Activated CD4-positive, alpha-beta T cell treated with anti-CD3 and anti-CD28 coated beads for 36 hours (primary cell): ENCODE results near the gene KIF1A. TPM values are rescaled to one million over a fixed set of nuclear protein-coding genes. Genes with fewer than 3 reads are reported as not detected.

Experiments used
- ATAC-seq: fragments of 200-7000 bp; cut with Tn5 transposase; one replicate; pipeline ENCODE4 v1.10.0; 2021; ENCODE audit warnings: mild to moderate bottlenecking, moderate library complexity
- CTCF ChIA-PET: fragments of 350-600 bp; sonication (Branson Sonifier 250); formaldehyde crosslinking; loops from one replicate; lab custom pipeline; 2021; ENCODE audit warnings: antibody characterized with exemption; lab: Charles Lee
- POLR2A ChIA-PET: fragments of 350-600 bp; sonication (Branson Sonifier 250); formaldehyde crosslinking; loops from one replicate; lab custom pipeline; 2021; ENCODE audit warnings: antibody characterized with exemption, inconsistent platforms; lab: Charles Lee
- DNase-seq: peaks from one replicate; pipeline ENCODE4 v3.0.0-alpha.2; 2020
- H3K27ac Mint-ChIP-seq: one replicate; pipeline ENCODE4 v1.8.0; 2021; ENCODE audit warnings: mixed read lengths
- H3K27me3 Mint-ChIP-seq: one replicate; pipeline ENCODE4 v1.8.0; 2021; ENCODE audit warnings: mixed read lengths
- H3K36me3 Mint-ChIP-seq: one replicate; pipeline ENCODE4 v1.8.0; 2021; ENCODE audit warnings: low read depth, mixed read lengths
- H3K4me1 Mint-ChIP-seq: one replicate; pipeline ENCODE4 v1.8.0; 2021; ENCODE audit warnings: mixed read lengths
- H3K4me3 Mint-ChIP-seq: one replicate; pipeline ENCODE4 v1.8.0; 2021; ENCODE audit warnings: mild to moderate bottlenecking, moderate library complexity, mixed read lengths
- H3K9me3 Mint-ChIP-seq: one replicate; pipeline ENCODE4 v1.8.0; 2021; ENCODE audit warnings: low read depth, mixed read lengths
- intact Hi-C, 2 experiments: fragments of 100-400 bp; cut with DNase I in 1 of 2; cut with micrococcal nuclease in 1 of 2; formaldehyde crosslinking; loops; one replicate each; pipeline versions ENCODE4 v1.14.2 to v1.15.1; 2022 to 2024; cut with DNase I, micrococcal nuclease
- total RNA-seq, 2 experiments: library from RNA; stranded (reverse); gene quantifications; one replicate each; pipeline ENCODE4 v1.2.3, GENCODE V29; 2021

KIF1A gene
- total RNA-seq, 2 experiments from 2014 or later: 4.6 to 8.2 TPM

DNA sequence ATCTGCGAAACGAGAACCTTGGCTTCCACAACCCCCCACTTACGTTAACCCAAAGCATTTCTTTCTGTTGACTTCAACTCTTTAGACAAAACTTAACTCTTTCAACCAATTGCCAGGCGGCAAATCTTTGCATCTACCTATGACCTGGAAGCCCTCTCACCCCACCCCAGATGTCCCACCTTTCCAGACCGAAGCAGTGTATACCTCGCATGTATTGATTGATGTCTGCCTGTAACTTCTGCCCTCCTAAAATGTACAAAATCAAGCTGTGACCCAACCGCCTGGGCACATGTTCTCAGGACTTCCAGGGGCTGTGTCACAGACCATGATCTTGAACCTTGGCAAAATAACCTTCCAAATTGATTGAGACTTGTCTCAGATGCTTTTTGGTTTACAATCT is 149.6 kb downstream of the KIF1A start:
- intact Hi-C loops: no loop called here
- no peak for ATAC-seq
- Mint-ChIP-seq H3K36me3 (no peaks in the 10 kb centered on the region), H3K4me3 (no peak overlapping the region), H3K4me1 (no peaks in the 10 kb centered on the region), H3K9me3 (no peaks in the 10 kb centered on the region), H3K27me3 (peaks cover 24% of the 10 kb centered on the region), H3K27ac (no peak overlapping the region)
- POLR2A ChIA-PET: no interaction called here
- CTCF ChIA-PET: no interaction called here
- no peak for DNase-seq

DNA sequence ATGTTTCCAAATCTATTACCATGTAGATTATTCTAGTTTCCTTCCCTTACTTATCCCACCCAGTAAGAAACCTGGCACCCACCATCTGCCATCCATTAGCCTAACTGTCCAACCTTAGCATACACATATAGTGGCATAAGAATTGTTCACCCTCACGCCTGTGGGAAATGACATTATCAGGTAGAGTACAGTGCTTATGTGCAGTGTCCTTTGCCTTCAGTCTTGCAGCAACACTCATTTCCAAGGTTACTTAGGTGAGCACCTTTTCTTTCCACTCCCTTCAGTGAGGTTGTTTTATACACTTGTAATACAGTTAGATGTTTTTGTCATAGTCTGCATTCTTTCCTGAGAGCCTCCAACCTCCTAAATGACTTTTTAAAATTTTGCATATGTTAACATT is 155.4 kb downstream of the KIF1A start:
- no peak for DNase-seq
- POLR2A ChIA-PET: no interaction called here
- Mint-ChIP-seq H3K27me3 (peaks cover 27% of the 10 kb centered on the region), H3K36me3 (no peaks in the 10 kb centered on the region), H3K9me3 (peaks cover 7% of the 10 kb centered on the region), H3K27ac (no peak overlapping the region), H3K4me1 (no peaks in the 10 kb centered on the region), H3K4me3 (no peak overlapping the region)
- intact Hi-C loops: no loop called here
- no peak for ATAC-seq
- CTCF ChIA-PET: no interaction called here

Other genes starting within 250 kb of the KIF1A start
- 10 to 100 TPM; 22.1 to 30.2 TPM for gene CAPN10, start 233.5 kb downstream of the KIF1A start, total RNA-seq
- 1 to 10 TPM; 3.6 to 4.1 TPM for gene GPR35, start 194.7 kb downstream of the KIF1A start, total RNA-seq
- not detected for gene AQP12B, start 137.3 kb downstream of the KIF1A start, total RNA-seq
- gene AQP12A, start 128.4 kb downstream of the KIF1A start, total RNA-seq: not detected
- gene AGXT, start 48.6 kb upstream of the KIF1A start, total RNA-seq: not detected
- not detected for gene MAB21L4, start 75.9 kb upstream of the KIF1A start, total RNA-seq
- gene CROCC2, start 86.1 kb upstream of the KIF1A start, total RNA-seq: not detected
- gene SNED1, start 178.4 kb upstream of the KIF1A start, total RNA-seq: under 1 TPM; 0.69 to 0.78 TPM